ENCODE measurements around the gene FHIT.

The FHIT gene

GRCh38 chr3:60017631-60018030 is 1233.6 kb downstream of the FHIT start:
- Mint-ChIP-seq H3K4me3 (no peak overlapping the region), H3K9me3 (no peaks in the 10 kb centered on the region), H3K27me3 (ENCODE audit: low read depth) (peaks cover 4% of the 10 kb centered on the region), H3K36me3 (ENCODE audit: low read depth) (no peaks in the 10 kb centered on the region), H3K27ac (no peak overlapping the region), H3K4me1 (peaks cover 6% of the 10 kb centered on the region)
- TF ChIP-seq CTCF (IDR thresholded peaks at IDR 0.05; ENCODE audit: unreplicated experiment in 3 of 3) = no peak

GRCh38 chr3:60015032-60015705 is 1236.1 kb downstream of the FHIT start:
- TF ChIP-seq CTCF (IDR thresholded peaks at IDR 0.05; ENCODE audit: unreplicated experiment in 3 of 3) = no peak
- H3K27me3 Mint-ChIP-seq (ENCODE audit: low read depth) = peaks cover 4% of the 10 kb centered on the region
- H3K9me3 Mint-ChIP-seq = no peaks in the 10 kb centered on the region
- no peak overlapping the region for H3K27ac Mint-ChIP-seq
- peaks cover 12% of the 10 kb centered on the region for H3K4me1 Mint-ChIP-seq
- no peaks in the 10 kb centered on the region for H3K36me3 Mint-ChIP-seq (ENCODE audit: low read depth)
- H3K4me3 Mint-ChIP-seq = no peak overlapping the region

- no peak for TF ChIP-seq CTCF (IDR thresholded peaks at IDR 0.05; ENCODE audit: unreplicated experiment in 3 of 3)
- Mint-ChIP-seq H3K27ac (no peak overlapping the region), H3K36me3 (ENCODE audit: low read depth) (no peaks in the 10 kb centered on the region), H3K9me3 (no peaks in the 10 kb centered on the region), H3K4me1 (peaks cover 12% of the 10 kb centered on the region), H3K27me3 (ENCODE audit: low read depth) (peaks cover 9% of the 10 kb centered on the region), H3K4me3 (no peak overlapping the region)
These were observed 1238.0 kb downstream of the FHIT start for GRCh38 chr3:60013241-60013640.

GRCh38 chr3:60011218-60011617 is 1240.0 kb downstream of the FHIT start:
- TF ChIP-seq CTCF (IDR thresholded peaks at IDR 0.05; ENCODE audit: unreplicated experiment in 3 of 3) = no peak
- peaks cover 9% of the 10 kb centered on the region for H3K27me3 Mint-ChIP-seq (ENCODE audit: low read depth)
- H3K36me3 Mint-ChIP-seq (ENCODE audit: low read depth) = no peaks in the 10 kb centered on the region
- no peak overlapping the region for H3K27ac Mint-ChIP-seq
- H3K9me3 Mint-ChIP-seq = no peaks in the 10 kb centered on the region
- H3K4me1 Mint-ChIP-seq = peaks cover 12% of the 10 kb centered on the region
- H3K4me3 Mint-ChIP-seq = no peak overlapping the region

- Mint-ChIP-seq H3K4me1 (peaks cover 12% of the 10 kb centered on the region), H3K4me3 (peak overlapping the region in 1 of 3 experiments; percentile 4), H3K36me3 (ENCODE audit: low read depth) (no peaks in the 10 kb centered on the region), H3K27me3 (ENCODE audit: low read depth) (peaks cover 11% of the 10 kb centered on the region), H3K27ac (peak overlapping the region in 2 of 3 experiments; percentile 2 to 36), H3K9me3 (no peaks in the 10 kb centered on the region)
- no peak for TF ChIP-seq CTCF (IDR thresholded peaks at IDR 0.05; ENCODE audit: unreplicated experiment in 3 of 3)
These were observed 1240.5 kb downstream of the FHIT start for GRCh38 chr3:60010781-60011180.

- no peak for TF ChIP-seq CTCF (IDR thresholded peaks at IDR 0.05; ENCODE audit: unreplicated experiment in 3 of 3)
- Mint-ChIP-seq H3K4me3 (no peak overlapping the region), H3K27ac (no peak overlapping the region), H3K36me3 (ENCODE audit: low read depth) (no peaks in the 10 kb centered on the region), H3K4me1 (peaks cover 7% of the 10 kb centered on the region), H3K27me3 (ENCODE audit: low read depth) (peaks cover 18% of the 10 kb centered on the region), H3K9me3 (no peaks in the 10 kb centered on the region)
These were observed 1241.2 kb downstream of the FHIT start for GRCh38 chr3:60009931-60010478.

Data from nephron (organoid).